SK-N-SH (cell line): Measurements from ENCODE around the gene ZNF425. TPM values are rescaled to one million over a fixed set of nuclear protein-coding genes. Genes with fewer than 3 reads are reported as not detected.

Source experiments
- CTCF ChIA-PET: fragments of 300-600, 350-600 bp; formaldehyde crosslinking; extraction: SDS; loops from one replicate; lab custom pipeline; 2021; lab: Yijun Ruan, JAX
- POLR2A ChIA-PET: fragments of 350-600 bp; sonication (Branson Sonifier 250); formaldehyde crosslinking; extraction: SDS; loops from one replicate; lab custom pipeline; 2020; ENCODE audit warnings: antibody characterized with exemption, inconsistent platforms; lab: Yijun Ruan, JAX
- DNase-seq: peaks from one replicate; pipeline ENCODE4 v3.0.0; 2012
- H2AFZ ChIP-seq: fragments of 200-600 bp; sonication (generic); 2 replicates; pipeline ENCODE4 v1.8.1; 2016; ENCODE audit warnings: antibody characterized with exemption, mild to moderate bottlenecking, low read depth
- H3F3A ChIP-seq: fragments of 200-600 bp; sonication (generic); replicated peaks from 2 replicates; pipeline ENCODE3; 2016; ENCODE audit warnings: antibody characterized with exemption, mild to moderate bottlenecking; ENCODE audit not compliant: insufficient read depth
- H3K27ac ChIP-seq, 2 experiments: fragments of 200-500 bp in 1 of 2; fragments of 200-600 bp in 1 of 2; sonication (Bioruptor generic) in 1 of 2; sonication (generic), shearing (Covaris generic) in 1 of 2; 2 replicates each; pipeline versions ENCODE4 v1.5.1 to v1.6.1; 2014 to 2016; ENCODE audit warnings: low read depth in 2 of 2, inconsistent platforms in 1 of 2, low read length in 1 of 2, mild to moderate bottlenecking in 1 of 2, mixed read lengths in 1 of 2
- H3K27me3 ChIP-seq: fragments of 200-600 bp; sonication (generic), shearing (Covaris generic); 2 replicates; pipeline ENCODE4 v1.6.1; 2016; ENCODE audit warnings: mixed run types; ENCODE audit not compliant: insufficient read depth
- H3K36me3 ChIP-seq, 2 experiments: fragments of 200-500 bp in 1 of 2; fragments of 200-600 bp in 1 of 2; sonication (Bioruptor generic) in 1 of 2; sonication (generic) in 1 of 2; replicated peaks in 1 of 2; 2 replicates each; pipeline versions ENCODE3 to v1.5.1; 2014 to 2016; ENCODE audit warnings: low read length in 1 of 2, mild to moderate bottlenecking in 1 of 2; ENCODE audit not compliant: insufficient read depth in 2 of 2, control insufficient read depth in 1 of 2
- H3K4me1 ChIP-seq, 2 experiments: fragments of 200-500 bp in 1 of 2; fragments of 200-600 bp in 1 of 2; sonication (Bioruptor generic) in 1 of 2; sonication (generic), shearing (Covaris generic) in 1 of 2; 2 replicates each; pipeline versions ENCODE4 v1.5.1 to v1.6.1; 2014 to 2016; ENCODE audit warnings: low read depth in 1 of 2, low read length in 1 of 2, mixed run types in 1 of 2; ENCODE audit not compliant: insufficient read depth in 2 of 2, control insufficient read depth in 1 of 2
- H3K4me2 ChIP-seq: fragments of 200-600 bp; sonication (generic), shearing (Covaris generic); 2 replicates; pipeline ENCODE4 v1.6.1; 2017; ENCODE audit warnings: mixed run types
- H3K4me3 ChIP-seq, 2 experiments: fragments of 200-500 bp in 1 of 2; fragments of 200-600 bp in 1 of 2; sonication (Bioruptor generic) in 1 of 2; sonication (generic), shearing (Covaris generic) in 1 of 2; 2 replicates each; pipeline versions ENCODE4 v1.5.1 to v1.8.1; 2014 to 2016; ENCODE audit warnings: low read depth in 2 of 2, inconsistent platforms in 1 of 2, low read length in 1 of 2, mild to moderate bottlenecking in 1 of 2, mixed read lengths in 1 of 2, moderate library complexity in 1 of 2
- H3K79me2 ChIP-seq: fragments of 200-600 bp; sonication (generic); 2 replicates; pipeline ENCODE4 v1.8.1; 2017; ENCODE audit warnings: mild to moderate bottlenecking; ENCODE audit not compliant: insufficient read depth
- H3K9ac ChIP-seq: fragments of 200-600 bp; sonication (generic); 2 replicates; pipeline ENCODE4 v1.6.1; 2017; ENCODE audit warnings: mixed run types
- H3K9me2 ChIP-seq: fragments of 200-600 bp; sonication (generic); 2 replicates; pipeline ENCODE4 v1.6.1; 2017; ENCODE audit warnings: mixed run types
- H3K9me3 ChIP-seq: fragments of 200-600 bp; sonication (generic); 2 replicates; pipeline ENCODE4 v1.6.1; 2017; ENCODE audit warnings: mixed run types, mild to moderate bottlenecking, moderate library complexity
- H4K20me1 ChIP-seq: fragments of 200-600 bp; sonication (generic); 2 replicates; pipeline ENCODE4 v1.6.1; 2017; ENCODE audit warnings: mild to moderate bottlenecking, mixed run types; ENCODE audit not compliant: insufficient read depth
- CHD2 ChIP-seq: fragments of 150-350 bp; IDR thresholded peaks from 2 replicates; pipeline ENCODE4 v1.6.1; 2018; ENCODE audit warnings: low read length; ENCODE audit not compliant: partially characterized antibody
- ELF1 ChIP-seq: IDR thresholded peaks from 2 replicates; pipeline ENCODE4 v1.4.0; 2012
- EP300 ChIP-seq, 2 experiments: IDR thresholded peaks; 2 replicates each; pipeline versions ENCODE4 v1.4.0 to v1.6.1; 2012; ENCODE audit warnings: borderline replicate concordance in 1 of 2, low read depth in 1 of 2, low read length in 1 of 2
- EZH2phosphoT487 ChIP-seq: fragments of 200-600 bp; sonication (generic); IDR thresholded peaks from 2 replicates; pipeline ENCODE4 v1.6.1; 2017; ENCODE audit warnings: low read depth, mixed run types, mild to moderate bottlenecking, antibody characterized with exemption, moderate library complexity, borderline replicate concordance
- FOXM1 ChIP-seq: IDR thresholded peaks from 2 replicates; pipeline ENCODE4 v1.4.0; 2012; ENCODE audit warnings: low read depth, mild to moderate bottlenecking
- GABPA ChIP-seq: IDR thresholded peaks from 2 replicates; pipeline ENCODE4 v1.4.0; 2012; ENCODE audit warnings: low read depth, mild to moderate bottlenecking
- GATA2 ChIP-seq: sonication (generic); formaldehyde crosslinking; IDR thresholded peaks from 2 replicates; pipeline ENCODE4 v1.5.0; 2020; ENCODE audit warnings: mild to moderate bottlenecking, missing genetic modification reagents
- JUND ChIP-seq: IDR thresholded peaks from 2 replicates; pipeline ENCODE4 v1.4.0; 2012
- POLR2AphosphoS5 ChIP-seq: IDR thresholded peaks from 2 replicates; pipeline ENCODE4 v1.6.1; 2012; ENCODE audit warnings: low read depth, low read length
- RAD21 ChIP-seq: IDR thresholded peaks from 2 replicates; pipeline ENCODE4 v1.6.1; 2012; ENCODE audit warnings: mild to moderate bottlenecking, low read length
- RCOR1 ChIP-seq: fragments of 150-350 bp; IDR thresholded peaks from 2 replicates; pipeline ENCODE4 v1.6.1; 2017; ENCODE audit warnings: antibody characterized with exemption, low read length
- RFX5 ChIP-seq: IDR thresholded peaks from 2 replicates; pipeline ENCODE4 v1.6.1; 2012; ENCODE audit warnings: mild to moderate bottlenecking, improper control_type of control experiment, low read length
- RXRA ChIP-seq: IDR thresholded peaks from 2 replicates; pipeline ENCODE4 v1.4.0; 2012; ENCODE audit warnings: low read depth, mild to moderate bottlenecking, borderline replicate concordance
- SIN3A ChIP-seq: IDR thresholded peaks from 2 replicates; pipeline ENCODE4 v1.6.1; 2012; ENCODE audit warnings: low read depth, mild to moderate bottlenecking, low read length, moderate library complexity, borderline replicate concordance
- SMC3 ChIP-seq: IDR thresholded peaks from 2 replicates; pipeline ENCODE4 v1.6.1; 2012; ENCODE audit warnings: low read depth, low read length, improper control_type of control experiment
- TCF12 ChIP-seq: IDR thresholded peaks from 2 replicates; pipeline ENCODE4 v1.4.0; 2012
- TEAD4 ChIP-seq: IDR thresholded peaks from 2 replicates; pipeline ENCODE4 v1.4.0; 2012; ENCODE audit warnings: mild to moderate bottlenecking, borderline replicate concordance; ENCODE audit not compliant: insufficient read depth
- WGBS: methylation state at CpG from one replicate; pipeline ENCODE4 v1.1.6; 2017; ENCODE audit warnings: low lambda C conversion rate; 5-methylcytosine and 5-hydroxymethylcytosine counted together
- polyA plus RNA-seq, 3 experiments: library from polyadenylated mRNA; depleted of rRNA; stranded (reverse); fragments of >200 nt; gene quantifications; 2 replicates each; pipeline ENCODE4 v1.2.3, GENCODE V29; 2012
- small RNA-seq, 7 experiments: library from RNA; depleted of rRNA; stranded (forward); fragments of <200 nt; gene quantifications; one replicate each; pipeline ENCODE3, GENCODE V24; 2012
- TF ChIP-seq, protein P1 (sequence below): fragments of 150-350 bp; IDR thresholded peaks from 2 replicates; pipeline ENCODE4 v1.6.1; 2017; ENCODE audit warnings: antibody characterized with exemption, low read length, low read depth, borderline replicate concordance
- TF ChIP-seq, protein P2 (sequence below): IDR thresholded peaks from 2 replicates; pipeline ENCODE4 v1.4.0; 2012; ENCODE audit warnings: low read depth

The ZNF425 gene
- polyA plus RNA-seq, 1 of the 3 experiments (the other 2 are of a cell fraction): 1.4 TPM

DNA sequence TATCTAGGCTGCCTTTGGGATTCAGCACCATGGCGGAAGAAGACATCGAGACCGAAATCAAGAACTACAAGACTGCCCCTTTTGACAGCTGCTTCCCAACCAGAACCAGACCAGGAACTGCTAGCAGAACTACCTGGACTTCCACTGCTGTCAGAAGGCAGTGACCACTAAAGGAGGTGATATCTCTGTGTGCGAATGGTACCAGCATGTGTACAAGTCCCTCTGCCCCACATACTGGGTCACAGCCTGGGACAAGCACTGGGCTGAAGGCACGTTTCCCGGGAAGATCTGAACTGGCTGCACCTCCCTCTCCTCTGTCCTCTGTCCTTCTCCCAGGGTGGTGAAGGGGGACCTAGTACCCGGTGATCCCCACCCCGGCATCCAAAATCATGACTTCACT is 72.2 kb downstream of the ZNF425 start:
- POLR2A ChIA-PET: no interaction called here

DNA sequence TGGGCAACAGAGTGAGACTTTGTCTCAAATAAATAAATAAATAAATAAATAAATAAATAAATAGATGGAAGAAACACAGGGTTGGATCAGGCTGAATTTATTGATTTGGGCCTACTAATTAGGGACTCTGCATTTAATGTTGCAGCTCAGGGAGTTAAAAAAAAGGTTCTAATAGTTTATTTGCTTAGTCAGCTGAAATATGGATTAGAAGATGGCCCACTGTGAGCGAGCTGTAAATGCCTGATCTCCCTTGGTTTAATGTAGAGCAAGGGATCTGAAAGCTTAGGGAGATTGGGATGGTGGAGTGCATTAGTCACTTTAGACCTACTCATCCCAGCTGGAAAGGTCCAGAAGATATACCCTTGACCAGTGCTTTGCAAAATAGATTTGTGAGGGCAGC is 72.7 kb downstream of the ZNF425 start:
- Histone ChIP-seq H3K27ac (no peak overlapping the region), H3K9me2 (no peaks in the 10 kb centered on the region), H3K4me3 (no peak overlapping the region), H4K20me1 (no peaks in the 10 kb centered on the region), H3K36me3 (no peaks in the 10 kb centered on the region), H3K9ac (no peak overlapping the region), H3K4me1 (no peaks in the 10 kb centered on the region), H3K4me2 (no peak overlapping the region), H3K9me3 (no peaks in the 10 kb centered on the region), H2AFZ (no peak overlapping the region), H3F3A (no peaks in the 10 kb centered on the region), H3K27me3 (no peaks in the 10 kb centered on the region), H3K79me2 (no peaks in the 10 kb centered on the region)
- ChIA-PET POLR2A (no interaction called here), CTCF (interaction anchor here (0.5 to 1.7 kb wide), 2 partner anchors 12 to 14 kb away, joined by 3 to 5 read pairs; no protein-coding TSS in a partner anchor)
- TF ChIP-seq EZH2phosphoT487: no peak
- TF ChIP-seq RAD21: no peak
- no peak for TF ChIP-seq SIN3A
- TF ChIP-seq, protein P1, sequence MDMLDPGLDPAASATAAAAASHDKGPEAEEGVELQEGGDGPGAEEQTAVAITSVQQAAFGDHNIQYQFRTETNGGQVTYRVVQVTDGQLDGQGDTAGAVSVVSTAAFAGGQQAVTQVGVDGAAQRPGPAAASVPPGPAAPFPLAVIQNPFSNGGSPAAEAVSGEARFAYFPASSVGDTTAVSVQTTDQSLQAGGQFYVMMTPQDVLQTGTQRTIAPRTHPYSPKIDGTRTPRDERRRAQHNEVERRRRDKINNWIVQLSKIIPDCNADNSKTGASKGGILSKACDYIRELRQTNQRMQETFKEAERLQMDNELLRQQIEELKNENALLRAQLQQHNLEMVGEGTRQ: no peak
- TF ChIP-seq POLR2AphosphoS5: no peak
- no peak for TF ChIP-seq TEAD4
- TF ChIP-seq RFX5: no peak
- no peak for TF ChIP-seq JUND
- TF ChIP-seq, protein P2, sequence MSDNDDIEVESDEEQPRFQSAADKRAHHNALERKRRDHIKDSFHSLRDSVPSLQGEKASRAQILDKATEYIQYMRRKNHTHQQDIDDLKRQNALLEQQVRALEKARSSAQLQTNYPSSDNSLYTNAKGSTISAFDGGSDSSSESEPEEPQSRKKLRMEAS: no peak
- TF ChIP-seq FOXM1: no peak
- no peak for TF ChIP-seq RXRA
- TF ChIP-seq GABPA: no peak
- TF ChIP-seq SMC3: no peak
- TF ChIP-seq EP300 (IDR thresholded peaks at IDR 0.05; ENCODE audit: borderline replicate concordance in 1 of 2, low read depth in 1 of 2, low read length in 1 of 2): no peak
- no peak for TF ChIP-seq RCOR1
- TF ChIP-seq CHD2: no peak
- TF ChIP-seq ELF1: no peak
- TF ChIP-seq TCF12: no peak
- 82% methylated on average over 1 of the region's 1 CpG for WGBS
- DNase-seq: no peak

More for the DNA sequence above, 72.2 kb downstream of the ZNF425 start:
- Histone ChIP-seq H3K9me3 (no peaks in the 10 kb centered on the region), H3K4me2 (no peak overlapping the region), H3K4me3 (no peak overlapping the region), H3K9ac (no peak overlapping the region), H3K36me3 (no peaks in the 10 kb centered on the region), H3K27ac (no peak overlapping the region), H4K20me1 (no peaks in the 10 kb centered on the region), H3K79me2 (no peaks in the 10 kb centered on the region), H3F3A (no peaks in the 10 kb centered on the region), H2AFZ (no peak overlapping the region), H3K4me1 (no peaks in the 10 kb centered on the region), H3K27me3 (no peaks in the 10 kb centered on the region), H3K9me2 (no peaks in the 10 kb centered on the region)
- CTCF ChIA-PET: interaction anchor here (0.5 to 1.7 kb wide), 2 partner anchors 12 to 13 kb away, joined by 3 to 5 read pairs; no protein-coding TSS in a partner anchor
- 79% methylated on average over 8 of the region's 8 CpGs for WGBS
- DNase-seq: no peak
- no peak for TF ChIP-seq GATA2

Small RNAs within 50 kb of the gene (small RNA-seq; reads per million reads assigned to genes)
- gene COX6B1P1: 0 to 2.2 (median 0) reads per million in 7 experiments
- gene RN7SL521P: 0 to 0.06 (median 0) reads per million in 7 experiments

Other genes with a start within 250 kb of the ZNF425 start
- gene EZH2, start 242.0 kb downstream of the ZNF425 start, polyA plus RNA-seq (2012; rRNA removed): 30.6 and 32.7 TPM in 2 replicates
- 393 and 400 TPM in 2 replicates for gene PDIA4, start 97.8 kb downstream of the ZNF425 start, polyA plus RNA-seq (2012; rRNA removed)
- 5.0 and 5.9 TPM in 2 replicates for gene ZNF786, start 35.6 kb downstream of the ZNF425 start, polyA plus RNA-seq (2012; rRNA removed)
- gene ZNF398, start 21.1 kb upstream of the ZNF425 start, polyA plus RNA-seq (2012; rRNA removed): 4.5 and 4.7 TPM in 2 replicates
- gene ZNF282, start 69.2 kb upstream of the ZNF425 start, polyA plus RNA-seq (2012; rRNA removed): 15.0 and 17.9 TPM in 2 replicates
- 9.3 and 11.5 TPM in 2 replicates for gene ZNF212, start 113.3 kb upstream of the ZNF425 start, polyA plus RNA-seq (2012; rRNA removed)
- gene ZNF783, start 135.9 kb upstream of the ZNF425 start, polyA plus RNA-seq (2012; rRNA removed): 12.5 and 16.4 TPM in 2 replicates